Osteoblast (primary cell): Measurements from ENCODE around the gene CACNA2D3. TPM values are rescaled to one million over a fixed set of nuclear protein-coding genes. Genes with fewer than 3 reads are reported as not detected.

ENCODE experiments used
- DNase-seq: peaks from one replicate; pipeline ENCODE4 v3.0.0; 2011; ENCODE audit warnings: low spot score, mixed read lengths; ENCODE audit not compliant: insufficient read length; ENCODE audit errors: missing footprints
- H2AFZ ChIP-seq: 2 replicates; pipeline ENCODE4 v1.6.0; 2011; ENCODE audit warnings: mild to moderate bottlenecking, low read length
- H3K27ac ChIP-seq: 2 replicates; pipeline ENCODE4 v1.5.1; 2011; ENCODE audit warnings: mild to moderate bottlenecking, low read depth, low read length, moderate library complexity
- H3K27me3 ChIP-seq: 2 replicates; pipeline ENCODE4 v1.6.0; 2012; ENCODE audit warnings: mild to moderate bottlenecking, control low read depth, inconsistent platforms, low read length, moderate library complexity; ENCODE audit not compliant: insufficient read depth
- H3K36me3 ChIP-seq: 2 replicates; pipeline ENCODE4 v1.5.1; 2011; ENCODE audit warnings: mild to moderate bottlenecking, low read length, control low read depth, moderate library complexity; ENCODE audit not compliant: insufficient read depth
- H3K4me1 ChIP-seq: 2 replicates; pipeline ENCODE4 v1.5.1; 2011; ENCODE audit warnings: mild to moderate bottlenecking, low read length, control low read depth, moderate library complexity; ENCODE audit not compliant: insufficient read depth
- H3K4me2 ChIP-seq: 2 replicates; pipeline ENCODE4 v1.6.0; 2011; ENCODE audit warnings: mild to moderate bottlenecking, low read length; ENCODE audit not compliant: insufficient read depth
- H3K4me3 ChIP-seq: fragments of 200-600 bp; sonication (generic); 3 replicates; pipeline ENCODE4 v1.5.1; 2012; ENCODE audit warnings: mild to moderate bottlenecking, low read length, inconsistent platforms; ENCODE audit not compliant: insufficient read depth
- H3K79me2 ChIP-seq: 2 replicates; pipeline ENCODE4 v1.6.0; 2012; ENCODE audit warnings: mild to moderate bottlenecking, low read length, control low read depth, inconsistent platforms; ENCODE audit not compliant: insufficient read depth
- H3K9me3 ChIP-seq: 2 replicates; pipeline ENCODE4 v1.5.1; 2011; ENCODE audit warnings: low read depth, low read length, control low read depth
- H4K20me1 ChIP-seq: 2 replicates; pipeline ENCODE4 v1.6.0; 2012; ENCODE audit warnings: mild to moderate bottlenecking, low read length, control low read depth; ENCODE audit not compliant: insufficient read depth
- CTCF ChIP-seq: IDR thresholded peaks from 2 replicates; pipeline ENCODE4 v1.5.1; 2011; ENCODE audit warnings: mild to moderate bottlenecking, low read depth, low read length, moderate library complexity; ENCODE audit errors: extremely low read depth
- total RNA-seq: library from RNA; depleted of rRNA; stranded (reverse); fragments of >200 nt; gene quantifications from 2 replicates; pipeline ENCODE4 v1.2.3, GENCODE V29; 2012

CACNA2D3 gene
- total RNA-seq, 1 donor, result 0.36 TPM

GRCh38 chr3:54139630-54140029 is 17.3 kb downstream of the CACNA2D3 start:
- Histone ChIP-seq H3K79me2 (no peaks in the 10 kb centered on the region), H3K9me3 (no peaks in the 10 kb centered on the region), H3K36me3 (no peaks in the 10 kb centered on the region), H3K4me3 (no peak overlapping the region), H3K4me2 (no peak overlapping the region), H3K27me3 (no peaks in the 10 kb centered on the region), H4K20me1 (no peaks in the 10 kb centered on the region), H3K4me1 (no peaks in the 10 kb centered on the region), H3K27ac (no peak overlapping the region), H2AFZ (no peak overlapping the region)
- no peak for DNase-seq
- no peak for TF ChIP-seq CTCF

- Histone ChIP-seq H3K79me2 (no peaks in the 10 kb centered on the region), H3K27ac (no peak overlapping the region), H3K4me1 (no peaks in the 10 kb centered on the region), H3K36me3 (no peaks in the 10 kb centered on the region), H3K4me3 (no peak overlapping the region), H3K27me3 (no peaks in the 10 kb centered on the region), H3K9me3 (no peaks in the 10 kb centered on the region), H4K20me1 (no peaks in the 10 kb centered on the region), H3K4me2 (no peak overlapping the region), H2AFZ (no peak overlapping the region)
- no peak for DNase-seq
- TF ChIP-seq CTCF, result no peak
Observed at GRCh38 chr3:54144284-54144683, 21.9 kb downstream of the CACNA2D3 start.

- no peaks in the 10 kb centered on the region for H4K20me1 ChIP-seq
- no peak overlapping the region for H3K27ac ChIP-seq
- peak; percentile 19 for TF ChIP-seq CTCF
- no peak overlapping the region for H2AFZ ChIP-seq
- no peaks in the 10 kb centered on the region for H3K79me2 ChIP-seq
- H3K27me3 ChIP-seq, result no peaks in the 10 kb centered on the region
- no peaks in the 10 kb centered on the region for H3K36me3 ChIP-seq
- no peaks in the 10 kb centered on the region for H3K9me3 ChIP-seq
- no peak overlapping the region for H3K4me2 ChIP-seq
- H3K4me1 ChIP-seq, result no peaks in the 10 kb centered on the region
- DNase-seq, result no peak
- no peak overlapping the region for H3K4me3 ChIP-seq
Observed at GRCh38 chr3:54146506-54147239, 24.3 kb downstream of the CACNA2D3 start.

- Histone ChIP-seq H3K9me3 (no peaks in the 10 kb centered on the region), H3K4me1 (no peaks in the 10 kb centered on the region), H3K4me2 (no peak overlapping the region), H3K36me3 (no peaks in the 10 kb centered on the region), H3K27ac (no peak overlapping the region), H3K79me2 (no peaks in the 10 kb centered on the region), H2AFZ (no peak overlapping the region), H4K20me1 (no peaks in the 10 kb centered on the region), H3K4me3 (no peak overlapping the region), H3K27me3 (no peaks in the 10 kb centered on the region)
- TF ChIP-seq CTCF, result no peak
- no peak for DNase-seq
Observed at GRCh38 chr3:54150864-54151467, 28.6 kb downstream of the CACNA2D3 start.
